Ovary (tissue), 3 donors: Measurements from ENCODE around the gene BLOC1S3.

Experiments
- EP300 ChIP-seq: sonication (generic); formaldehyde crosslinking; IDR thresholded peaks from one replicate; pipeline ENCODE4 v1.6.1; 2017; ENCODE audit warnings: antibody characterized with exemption
- POLR2A ChIP-seq: fragments of 450-650 bp; IDR thresholded peaks from one replicate; pipeline ENCODE4 v1.6.1; 2017; ENCODE audit warnings: antibody characterized with exemption, mild to moderate bottlenecking, moderate library complexity
- TF ChIP-seq, protein P1 (sequence below), 3 donors: fragments of 450-650 bp in 2 of 3; fragments of 200-600 bp in 1 of 3; IDR thresholded peaks; one replicate each; pipeline versions ENCODE4 v1.5.1 to v1.8.0; 2016 to 2022; ENCODE audit warnings: antibody characterized with exemption in 3 of 3, mild to moderate bottlenecking in 1 of 3
- donor health status: DM: no; HTN: no; CAD: no.

DNA sequence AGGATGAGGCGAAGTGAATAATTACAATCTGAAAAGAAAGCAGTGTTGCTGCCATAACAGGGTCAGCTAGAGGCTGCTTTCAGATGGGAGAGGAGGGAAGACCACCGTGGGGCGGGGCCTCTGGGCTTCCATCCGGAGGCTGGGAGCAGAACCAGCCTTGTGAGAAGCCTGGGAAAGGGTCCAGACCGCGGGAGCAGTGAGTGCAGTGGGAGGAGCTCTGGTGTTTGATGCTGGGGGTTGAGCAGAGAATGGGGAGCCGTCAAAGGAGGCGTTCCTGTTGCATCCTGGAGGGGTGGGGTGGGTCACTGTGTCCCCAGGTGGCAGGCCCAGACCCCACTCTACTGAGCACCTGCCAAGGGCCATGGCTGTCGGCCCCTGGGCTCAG, 35.9 kb upstream of the BLOC1S3 start:
- TF ChIP-seq, protein P1, sequence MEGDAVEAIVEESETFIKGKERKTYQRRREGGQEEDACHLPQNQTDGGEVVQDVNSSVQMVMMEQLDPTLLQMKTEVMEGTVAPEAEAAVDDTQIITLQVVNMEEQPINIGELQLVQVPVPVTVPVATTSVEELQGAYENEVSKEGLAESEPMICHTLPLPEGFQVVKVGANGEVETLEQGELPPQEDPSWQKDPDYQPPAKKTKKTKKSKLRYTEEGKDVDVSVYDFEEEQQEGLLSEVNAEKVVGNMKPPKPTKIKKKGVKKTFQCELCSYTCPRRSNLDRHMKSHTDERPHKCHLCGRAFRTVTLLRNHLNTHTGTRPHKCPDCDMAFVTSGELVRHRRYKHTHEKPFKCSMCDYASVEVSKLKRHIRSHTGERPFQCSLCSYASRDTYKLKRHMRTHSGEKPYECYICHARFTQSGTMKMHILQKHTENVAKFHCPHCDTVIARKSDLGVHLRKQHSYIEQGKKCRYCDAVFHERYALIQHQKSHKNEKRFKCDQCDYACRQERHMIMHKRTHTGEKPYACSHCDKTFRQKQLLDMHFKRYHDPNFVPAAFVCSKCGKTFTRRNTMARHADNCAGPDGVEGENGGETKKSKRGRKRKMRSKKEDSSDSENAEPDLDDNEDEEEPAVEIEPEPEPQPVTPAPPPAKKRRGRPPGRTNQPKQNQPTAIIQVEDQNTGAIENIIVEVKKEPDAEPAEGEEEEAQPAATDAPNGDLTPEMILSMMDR (IDR thresholded peaks at IDR 0.05) = no peak
- TF ChIP-seq POLR2A (no peak), EP300 (no peak)
